Endothelial cell of umbilical vein (primary cell): ENCODE results near the gene ACVR2B.

Source experiments
- EZH2 ChIP-seq: IDR thresholded peaks from 2 replicates; pipeline ENCODE4 v1.6.1; 2012; ENCODE audit warnings: borderline replicate concordance, low read depth, mild to moderate bottlenecking, moderate library complexity, low read length, inconsistent platforms; ENCODE audit not compliant: severe bottlenecking
- TF ChIP-seq, protein P1 (sequence below), 2 donors: IDR thresholded peaks; 1 replicate in 1 of 2; 2 replicates in 1 of 2; pipeline ENCODE4 v1.5.1; 2011; ENCODE audit warnings: low read length in 2 of 2, mild to moderate bottlenecking in 2 of 2, moderate library complexity in 2 of 2, control low read depth in 1 of 2, inconsistent platforms in 1 of 2, low read depth in 1 of 2; ENCODE audit not compliant: insufficient read depth in 1 of 2; ENCODE audit errors: extremely low read depth in 1 of 2

DNA sequence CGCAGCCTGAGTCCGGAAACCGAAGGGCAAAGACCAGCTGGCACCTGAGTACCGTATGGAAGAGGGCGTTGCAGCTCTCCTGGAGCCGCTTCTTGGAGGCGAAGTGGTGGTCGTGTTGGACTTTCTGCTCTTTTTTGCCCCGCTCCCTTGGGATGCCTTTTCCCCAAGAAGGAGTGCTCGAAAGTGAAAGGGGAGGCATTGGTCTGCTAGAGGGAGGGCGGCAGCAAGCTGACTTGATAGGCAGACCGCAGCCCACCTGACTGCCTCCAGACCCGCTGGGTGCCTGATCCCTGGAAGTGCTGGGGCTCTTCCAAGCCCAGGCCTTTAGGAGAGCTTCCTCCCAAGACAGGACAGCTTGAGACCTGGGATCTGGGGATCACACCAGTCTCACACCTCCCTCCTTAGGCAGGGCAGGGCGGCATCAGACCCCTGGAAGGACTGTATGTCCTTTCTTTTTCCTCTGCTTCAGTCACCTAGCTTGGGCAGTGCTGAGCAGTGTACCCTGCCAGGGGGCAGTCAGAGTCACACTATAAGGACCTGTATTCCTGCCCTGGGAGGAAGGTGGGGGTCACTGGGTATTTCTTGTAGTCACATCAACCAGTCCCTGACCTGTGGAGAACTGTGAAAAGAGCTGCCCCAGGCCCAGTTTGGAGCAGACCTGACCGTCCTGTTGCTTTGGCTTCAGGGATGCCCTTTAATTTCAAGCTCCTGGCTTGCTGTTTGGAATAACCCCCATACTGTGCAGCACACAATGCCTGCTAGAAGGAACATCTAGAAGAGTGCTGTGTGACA is 2.1 kb downstream of the ACVR2B start:
- TF ChIP-seq, protein P1, sequence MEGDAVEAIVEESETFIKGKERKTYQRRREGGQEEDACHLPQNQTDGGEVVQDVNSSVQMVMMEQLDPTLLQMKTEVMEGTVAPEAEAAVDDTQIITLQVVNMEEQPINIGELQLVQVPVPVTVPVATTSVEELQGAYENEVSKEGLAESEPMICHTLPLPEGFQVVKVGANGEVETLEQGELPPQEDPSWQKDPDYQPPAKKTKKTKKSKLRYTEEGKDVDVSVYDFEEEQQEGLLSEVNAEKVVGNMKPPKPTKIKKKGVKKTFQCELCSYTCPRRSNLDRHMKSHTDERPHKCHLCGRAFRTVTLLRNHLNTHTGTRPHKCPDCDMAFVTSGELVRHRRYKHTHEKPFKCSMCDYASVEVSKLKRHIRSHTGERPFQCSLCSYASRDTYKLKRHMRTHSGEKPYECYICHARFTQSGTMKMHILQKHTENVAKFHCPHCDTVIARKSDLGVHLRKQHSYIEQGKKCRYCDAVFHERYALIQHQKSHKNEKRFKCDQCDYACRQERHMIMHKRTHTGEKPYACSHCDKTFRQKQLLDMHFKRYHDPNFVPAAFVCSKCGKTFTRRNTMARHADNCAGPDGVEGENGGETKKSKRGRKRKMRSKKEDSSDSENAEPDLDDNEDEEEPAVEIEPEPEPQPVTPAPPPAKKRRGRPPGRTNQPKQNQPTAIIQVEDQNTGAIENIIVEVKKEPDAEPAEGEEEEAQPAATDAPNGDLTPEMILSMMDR (IDR thresholded peaks at IDR 0.05; ENCODE audit: extremely low read depth in 1 of 2, insufficient read depth in 1 of 2, low read depth in 1 of 2, low read length in 2 of 2), result no peak
- no peak for TF ChIP-seq EZH2
